ENCODE results near the gene BTRC. TPM values are rescaled to one million over a fixed set of nuclear protein-coding genes. Genes with fewer than 3 reads are reported as not detected.

The BTRC gene
- total RNA-seq, 1 experiment from 2014 or later, result 19.4 TPM

DNA sequence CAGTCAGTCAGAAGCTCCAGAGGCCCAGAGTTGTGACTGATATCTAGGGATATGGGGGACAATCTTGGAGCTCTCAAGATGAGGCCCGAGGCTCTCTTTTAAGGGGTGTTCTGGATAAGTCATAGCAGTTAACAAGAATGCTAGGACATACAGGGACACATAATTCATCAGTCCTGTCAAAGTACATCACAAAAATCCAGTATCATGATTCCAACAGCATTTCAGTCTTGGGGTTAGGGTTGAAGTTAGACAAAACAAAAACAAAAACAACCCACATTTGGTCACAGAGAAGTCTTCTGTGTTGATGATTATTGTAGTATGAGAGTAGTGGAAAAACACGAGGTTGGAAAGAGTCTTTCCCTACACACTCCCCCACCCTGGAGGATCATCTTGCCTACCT lies 39.4 kb downstream of the BTRC start:
- Mint-ChIP-seq H3K27ac (ENCODE audit: low read depth, unreplicated experiment) (no peak overlapping the region), H3K36me3 (ENCODE audit: insufficient read depth, unreplicated experiment) (peaks cover 20% of the 10 kb centered on the region), H3K9me3 (ENCODE audit: unreplicated experiment) (no peaks in the 10 kb centered on the region), H3K4me1 (ENCODE audit: insufficient read depth, unreplicated experiment) (no peaks in the 10 kb centered on the region), H3K27me3 (ENCODE audit: insufficient read depth, unreplicated experiment) (no peaks in the 10 kb centered on the region), H3K4me3 (ENCODE audit: unreplicated experiment) (no peak overlapping the region)
- no peak for DNase-seq (ENCODE audit: unreplicated experiment)
- intact Hi-C loops (cut with micrococcal nuclease), result no loop called here
- TF ChIP-seq, protein P1, sequence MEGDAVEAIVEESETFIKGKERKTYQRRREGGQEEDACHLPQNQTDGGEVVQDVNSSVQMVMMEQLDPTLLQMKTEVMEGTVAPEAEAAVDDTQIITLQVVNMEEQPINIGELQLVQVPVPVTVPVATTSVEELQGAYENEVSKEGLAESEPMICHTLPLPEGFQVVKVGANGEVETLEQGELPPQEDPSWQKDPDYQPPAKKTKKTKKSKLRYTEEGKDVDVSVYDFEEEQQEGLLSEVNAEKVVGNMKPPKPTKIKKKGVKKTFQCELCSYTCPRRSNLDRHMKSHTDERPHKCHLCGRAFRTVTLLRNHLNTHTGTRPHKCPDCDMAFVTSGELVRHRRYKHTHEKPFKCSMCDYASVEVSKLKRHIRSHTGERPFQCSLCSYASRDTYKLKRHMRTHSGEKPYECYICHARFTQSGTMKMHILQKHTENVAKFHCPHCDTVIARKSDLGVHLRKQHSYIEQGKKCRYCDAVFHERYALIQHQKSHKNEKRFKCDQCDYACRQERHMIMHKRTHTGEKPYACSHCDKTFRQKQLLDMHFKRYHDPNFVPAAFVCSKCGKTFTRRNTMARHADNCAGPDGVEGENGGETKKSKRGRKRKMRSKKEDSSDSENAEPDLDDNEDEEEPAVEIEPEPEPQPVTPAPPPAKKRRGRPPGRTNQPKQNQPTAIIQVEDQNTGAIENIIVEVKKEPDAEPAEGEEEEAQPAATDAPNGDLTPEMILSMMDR (IDR thresholded peaks at IDR 0.05; ENCODE audit: unreplicated experiment), result no peak
- no TSS peak for BruUV-seq (replicated peaks)
- ChIA-PET POLR2A (interaction anchor here (0.6 to 0.9 kb wide), 2 partner anchors 9 to 154 kb away, joined by 3 to 4 read pairs; no protein-coding TSS in a partner anchor), CTCF (interaction anchor here (0.5 to 0.9 kb wide), 3 partner anchors 37 to 74 kb away, joined by 3 to 5 read pairs (median 4); no protein-coding TSS in a partner anchor)

DNA sequence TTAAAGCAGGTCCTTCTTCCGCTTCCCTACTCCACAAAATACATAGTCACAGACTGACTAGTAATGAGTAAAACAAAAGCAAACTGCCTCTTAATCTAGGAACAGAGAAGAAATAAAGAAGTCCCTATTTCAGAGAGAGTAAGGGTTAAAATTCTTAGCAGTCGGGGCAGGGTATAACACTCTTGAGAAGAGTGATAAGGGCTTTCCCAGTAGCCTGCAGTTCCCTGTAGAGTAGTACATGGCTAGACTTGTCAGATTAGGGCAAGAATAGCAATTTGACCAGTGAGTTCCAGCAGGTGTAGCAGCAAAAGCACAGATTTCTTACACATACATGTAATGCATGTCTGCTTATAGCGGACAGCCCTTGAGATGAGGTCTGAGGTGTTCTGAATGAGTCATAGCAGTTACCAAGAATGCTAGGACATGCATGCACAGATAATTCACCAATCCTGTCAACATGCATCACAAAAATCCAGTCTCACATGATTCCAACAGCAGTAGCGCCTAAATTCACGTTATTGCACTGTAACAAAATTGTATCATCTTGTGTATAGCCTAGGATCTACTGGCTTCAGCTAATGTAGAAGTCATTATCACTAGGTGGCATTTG lies 40.7 kb downstream of the BTRC start:
- CTCF ChIA-PET, result no interaction called here
- Mint-ChIP-seq H3K9me3 (ENCODE audit: unreplicated experiment) (no peaks in the 10 kb centered on the region), H3K4me1 (ENCODE audit: insufficient read depth, unreplicated experiment) (no peaks in the 10 kb centered on the region), H3K4me3 (ENCODE audit: unreplicated experiment) (no peak overlapping the region), H3K36me3 (ENCODE audit: insufficient read depth, unreplicated experiment) (peaks cover 9% of the 10 kb centered on the region), H3K27ac (ENCODE audit: low read depth, unreplicated experiment) (no peak overlapping the region), H3K27me3 (ENCODE audit: insufficient read depth, unreplicated experiment) (no peaks in the 10 kb centered on the region)
- POLR2A ChIA-PET, result no interaction called here
- DNase-seq (ENCODE audit: unreplicated experiment), result no peak
- BruUV-seq (replicated peaks), result no TSS peak
- TF ChIP-seq, protein P1 (IDR thresholded peaks at IDR 0.05; ENCODE audit: unreplicated experiment), result no peak
- intact Hi-C loops (cut with micrococcal nuclease), result no loop called here

GRCh38 chr10:101397140-101397539 lies 43.2 kb downstream of the BTRC start:
- intact Hi-C loops (cut with micrococcal nuclease), result no loop called here
- Mint-ChIP-seq H3K9me3 (ENCODE audit: unreplicated experiment) (no peaks in the 10 kb centered on the region), H3K27ac (ENCODE audit: low read depth, unreplicated experiment) (no peak overlapping the region), H3K27me3 (ENCODE audit: insufficient read depth, unreplicated experiment) (no peaks in the 10 kb centered on the region), H3K36me3 (ENCODE audit: insufficient read depth, unreplicated experiment) (peaks cover 16% of the 10 kb centered on the region), H3K4me3 (ENCODE audit: unreplicated experiment) (no peak overlapping the region), H3K4me1 (ENCODE audit: insufficient read depth, unreplicated experiment) (peaks cover 6% of the 10 kb centered on the region)
- CTCF ChIA-PET, result interaction anchor here (1.8 to 2.0 kb wide), 2 partner anchors 44 to 183 kb away, joined by 6 to 11 read pairs; no protein-coding TSS in a partner anchor
- POLR2A ChIA-PET, result interaction anchor here (0.6 kb wide), 1 partner anchor 117 kb away, joined by 3 read pairs; no protein-coding TSS in a partner anchor
- TF ChIP-seq, protein P1 (IDR thresholded peaks at IDR 0.05; ENCODE audit: unreplicated experiment), result no peak
- DNase-seq (ENCODE audit: unreplicated experiment), result no peak
- no TSS peak for BruUV-seq (replicated peaks)

DNA sequence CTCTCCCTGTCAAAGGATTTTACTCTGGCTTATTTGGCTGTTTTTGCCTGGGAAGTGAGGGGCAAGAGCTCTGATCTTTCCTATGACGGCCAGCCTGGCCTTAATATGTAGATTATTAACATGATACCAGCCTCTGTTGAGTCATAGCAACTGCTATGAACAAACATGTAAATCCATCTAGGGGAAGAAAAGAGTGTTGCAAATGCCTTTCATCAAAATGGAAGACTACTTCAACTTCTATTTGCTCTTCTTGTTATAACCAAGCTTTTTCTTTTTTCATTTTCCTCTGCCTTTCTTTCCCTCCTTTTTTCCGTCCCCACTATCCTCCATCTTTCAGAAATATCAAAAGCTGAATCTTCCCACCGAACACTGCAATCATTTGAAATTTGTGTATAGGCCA lies 46.6 kb downstream of the BTRC start:
- intact Hi-C loops (cut with micrococcal nuclease), result no loop called here
- CTCF ChIA-PET, result no interaction called here
- Mint-ChIP-seq H3K27me3 (ENCODE audit: insufficient read depth, unreplicated experiment) (no peaks in the 10 kb centered on the region), H3K36me3 (ENCODE audit: insufficient read depth, unreplicated experiment) (peaks cover 16% of the 10 kb centered on the region), H3K27ac (ENCODE audit: low read depth, unreplicated experiment) (no peak overlapping the region), H3K4me1 (ENCODE audit: insufficient read depth, unreplicated experiment) (peaks cover 6% of the 10 kb centered on the region), H3K4me3 (ENCODE audit: unreplicated experiment) (no peak overlapping the region), H3K9me3 (ENCODE audit: unreplicated experiment) (no peaks in the 10 kb centered on the region)
- POLR2A ChIA-PET, result interaction anchor here (0.6 to 1.7 kb wide), 4 partner anchors 11 to 32 kb away, joined by 3 to 5 read pairs (median 3); no protein-coding TSS in a partner anchor
- no peak for DNase-seq (ENCODE audit: unreplicated experiment)
- TF ChIP-seq, protein P1 (IDR thresholded peaks at IDR 0.05; ENCODE audit: unreplicated experiment), result no peak
- no TSS peak for BruUV-seq (replicated peaks)
